Endodermal cell (in vitro differentiated cells): ENCODE results near the gene PHF20. TPM values are rescaled to one million over a fixed set of nuclear protein-coding genes. Genes with fewer than 3 reads are reported as not detected.

ENCODE experiments used
- DNase-seq: peaks from one replicate; pipeline ENCODE4 v3.0.0-alpha.2; 2017
- H3K27ac ChIP-seq: 2 replicates; pipeline ENCODE4 v1.5.1; 2013; ENCODE audit warnings: mild to moderate bottlenecking, low read depth, low read length, moderate library complexity
- H3K27me3 ChIP-seq: 2 replicates; pipeline ENCODE4 v1.6.1; 2013; ENCODE audit warnings: mild to moderate bottlenecking, low read length, moderate library complexity; ENCODE audit not compliant: insufficient read depth, control insufficient read depth, poor library complexity, severe bottlenecking
- H3K36me3 ChIP-seq: 2 replicates; pipeline ENCODE4 v1.7.0; 2013; ENCODE audit warnings: mild to moderate bottlenecking, low read length, moderate library complexity; ENCODE audit not compliant: control insufficient read depth, insufficient read depth
- H3K4me1 ChIP-seq: one replicate; pipeline ENCODE4 v1.7.0; 2013; ENCODE audit warnings: low read length; ENCODE audit not compliant: control insufficient read depth, insufficient read depth
- H3K4me3 ChIP-seq: 2 replicates; pipeline ENCODE4 v1.5.1; 2013; ENCODE audit warnings: mild to moderate bottlenecking, low read length, moderate library complexity
- H3K9ac ChIP-seq: 2 replicates; pipeline ENCODE4 v1.6.1; 2013; ENCODE audit warnings: mild to moderate bottlenecking, low read length, moderate library complexity; ENCODE audit not compliant: poor library complexity, severe bottlenecking; ENCODE audit errors: extremely low read depth
- H3K9me3 ChIP-seq: 2 replicates; pipeline ENCODE4 v1.6.1; 2013; ENCODE audit warnings: mild to moderate bottlenecking, low read length, moderate library complexity; ENCODE audit not compliant: control insufficient read depth
- H3K27ac Mint-ChIP-seq: 2 replicates; pipeline ENCODE4 v1.8.0; 2020; ENCODE audit warnings: mixed read lengths
- H3K27me3 Mint-ChIP-seq: 2 replicates; pipeline ENCODE4 v1.8.0; 2021; ENCODE audit warnings: mild to moderate bottlenecking, mixed read lengths; ENCODE audit not compliant: insufficient read depth
- H3K36me3 Mint-ChIP-seq: 2 replicates; pipeline ENCODE4 v1.8.0; 2020; ENCODE audit warnings: low read depth, mixed read lengths
- H3K4me1 Mint-ChIP-seq: 2 replicates; pipeline ENCODE4 v1.8.0; 2020; ENCODE audit warnings: mixed read lengths
- H3K4me3 Mint-ChIP-seq: 2 replicates; pipeline ENCODE4 v1.8.0; 2020; ENCODE audit warnings: mild to moderate bottlenecking, moderate library complexity, mixed read lengths
- H3K9me3 Mint-ChIP-seq: 2 replicates; pipeline ENCODE4 v1.8.0; 2020; ENCODE audit warnings: mild to moderate bottlenecking, mixed read lengths
- WGBS, 2 experiments: methylation state at CpG; one replicate each; pipeline versions ENCODE4 v1.1.5 to v1.1.7; 2013; ENCODE audit warnings: missing lambda C conversion rate in 2 of 2, mixed read lengths in 1 of 2; ENCODE audit not compliant: insufficient coverage in 1 of 2, insufficient read length in 1 of 2; 5-methylcytosine and 5-hydroxymethylcytosine counted together
- total RNA-seq, 2 donors: library from RNA; stranded (reverse); fragmentation: NEBNext Ultra II Directional in 1 of 2; extraction: Animal tissue kit (Norgen Biotek cat#: 25700) in 1 of 2; gene quantifications; 2 replicates in 1 of 2; 3 replicates in 1 of 2; pipeline ENCODE4 v1.2.1, GENCODE V29; 2021
- TF ChIP-seq, protein P1 (sequence below): fragments of 200-600 bp; sonication (generic); conservative IDR thresholded peaks from 2 replicates; pipeline ENCODE4 v1.5.0; 2021; ENCODE audit warnings: antibody characterized with exemption, mild to moderate bottlenecking

PHF20 gene
- total RNA-seq, 2 donors from 2014 or later = 68.1 to 78.8 TPM

- TF ChIP-seq, protein P1, sequence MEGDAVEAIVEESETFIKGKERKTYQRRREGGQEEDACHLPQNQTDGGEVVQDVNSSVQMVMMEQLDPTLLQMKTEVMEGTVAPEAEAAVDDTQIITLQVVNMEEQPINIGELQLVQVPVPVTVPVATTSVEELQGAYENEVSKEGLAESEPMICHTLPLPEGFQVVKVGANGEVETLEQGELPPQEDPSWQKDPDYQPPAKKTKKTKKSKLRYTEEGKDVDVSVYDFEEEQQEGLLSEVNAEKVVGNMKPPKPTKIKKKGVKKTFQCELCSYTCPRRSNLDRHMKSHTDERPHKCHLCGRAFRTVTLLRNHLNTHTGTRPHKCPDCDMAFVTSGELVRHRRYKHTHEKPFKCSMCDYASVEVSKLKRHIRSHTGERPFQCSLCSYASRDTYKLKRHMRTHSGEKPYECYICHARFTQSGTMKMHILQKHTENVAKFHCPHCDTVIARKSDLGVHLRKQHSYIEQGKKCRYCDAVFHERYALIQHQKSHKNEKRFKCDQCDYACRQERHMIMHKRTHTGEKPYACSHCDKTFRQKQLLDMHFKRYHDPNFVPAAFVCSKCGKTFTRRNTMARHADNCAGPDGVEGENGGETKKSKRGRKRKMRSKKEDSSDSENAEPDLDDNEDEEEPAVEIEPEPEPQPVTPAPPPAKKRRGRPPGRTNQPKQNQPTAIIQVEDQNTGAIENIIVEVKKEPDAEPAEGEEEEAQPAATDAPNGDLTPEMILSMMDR = no peak
- Mint-ChIP-seq H3K27ac (no peak overlapping the region), H3K36me3 (peaks cover 8% of the 10 kb centered on the region), H3K4me3 (no peak overlapping the region), H3K9me3 (no peaks in the 10 kb centered on the region), H3K27me3 (no peaks in the 10 kb centered on the region), H3K4me1 (peaks cover 9% of the 10 kb centered on the region)
- Histone ChIP-seq H3K4me3 (no peak overlapping the region), H3K9me3 (no peaks in the 10 kb centered on the region), H3K27ac (no peak overlapping the region), H3K9ac (no peak overlapping the region), H3K27me3 (no peaks in the 10 kb centered on the region), H3K4me1 (peaks cover 12% of the 10 kb centered on the region), H3K36me3 (peaks cover 32% of the 10 kb centered on the region)
- no peak for DNase-seq
- 100% methylated on average over 1 of the region's 1 CpG; no CpG with 5 or more reads in 1 of the 2 experiments for WGBS, 2 experiments
Observed at GRCh38 chr20:35885212-35885611, 113.4 kb downstream of the PHF20 start.

DNA sequence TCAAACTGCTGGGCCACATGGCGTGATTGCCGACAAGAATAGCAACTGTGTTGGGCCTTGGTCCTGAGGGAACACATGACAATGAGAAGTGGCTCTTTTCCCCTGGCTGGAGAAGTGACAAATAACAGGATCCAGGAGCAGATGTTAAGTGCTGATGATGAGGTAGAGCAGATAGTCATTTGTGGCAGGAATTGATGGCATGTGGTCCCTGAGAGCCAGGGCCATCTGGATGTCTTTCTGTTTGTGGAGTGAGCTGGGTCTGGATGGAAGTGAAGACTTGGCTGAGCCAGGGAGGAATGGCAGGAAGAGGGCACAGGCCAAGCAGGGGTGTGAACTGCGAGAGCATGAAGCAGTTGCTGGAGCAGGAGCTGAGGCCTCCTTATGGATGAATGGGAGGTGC is 114.7 kb downstream of the PHF20 start:
- no peaks in the 10 kb centered on the region for H3K27me3 ChIP-seq
- no peak overlapping the region for H3K27ac ChIP-seq
- Mint-ChIP-seq H3K9me3 (no peaks in the 10 kb centered on the region), H3K27me3 (no peaks in the 10 kb centered on the region), H3K27ac (no peak overlapping the region), H3K4me3 (no peak overlapping the region), H3K4me1 (peaks cover 9% of the 10 kb centered on the region), H3K36me3 (peaks cover 10% of the 10 kb centered on the region)
- WGBS, 2 experiments = 97 to 100% methylated on average over 2 to 3 of the region's 3 CpGs
- peaks cover 12% of the 10 kb centered on the region for H3K4me1 ChIP-seq
- no peak overlapping the region for H3K9ac ChIP-seq
- TF ChIP-seq, protein P1 = no peak
- DNase-seq = no peak
- H3K36me3 ChIP-seq = peaks cover 37% of the 10 kb centered on the region
- no peaks in the 10 kb centered on the region for H3K9me3 ChIP-seq
- H3K4me3 ChIP-seq = no peak overlapping the region

DNA sequence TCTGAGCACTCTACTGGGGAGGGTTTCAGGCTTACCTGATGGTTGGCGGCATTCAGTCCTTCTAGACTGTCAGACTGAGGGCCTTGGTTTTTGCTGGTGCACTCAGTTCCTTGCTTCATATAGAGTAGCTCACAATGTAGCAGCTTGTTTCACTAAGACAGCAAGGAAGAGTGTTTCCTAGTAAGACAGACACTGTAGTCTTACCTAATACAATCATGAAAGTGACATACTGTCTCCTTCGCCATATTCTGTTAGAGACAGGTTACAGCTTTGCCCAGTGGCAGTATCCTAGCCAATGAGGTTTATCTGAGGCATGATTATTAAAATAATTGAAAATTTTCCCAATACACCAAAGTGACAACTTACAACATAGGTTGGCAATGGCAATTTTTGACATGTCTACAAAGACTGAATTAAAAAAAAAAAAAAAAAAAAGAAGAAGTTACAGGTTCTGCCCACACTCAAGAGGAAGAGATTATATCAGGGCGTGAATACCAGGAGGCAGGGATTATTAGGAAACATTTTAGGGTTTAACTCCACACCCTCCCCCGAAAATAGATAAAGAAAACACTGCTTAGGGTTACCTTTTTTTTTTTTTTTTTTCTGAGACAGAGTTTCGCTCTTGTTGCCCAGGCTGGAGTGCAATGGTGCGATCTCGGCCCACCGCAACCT is 115.7 kb downstream of the PHF20 start:
- Histone ChIP-seq H3K4me1 (peaks cover 12% of the 10 kb centered on the region), H3K9me3 (no peaks in the 10 kb centered on the region), H3K4me3 (no peak overlapping the region), H3K27ac (no peak overlapping the region), H3K36me3 (peaks cover 32% of the 10 kb centered on the region), H3K9ac (no peak overlapping the region), H3K27me3 (no peaks in the 10 kb centered on the region)
- Mint-ChIP-seq H3K27me3 (no peaks in the 10 kb centered on the region), H3K4me1 (peaks cover 9% of the 10 kb centered on the region), H3K9me3 (no peaks in the 10 kb centered on the region), H3K36me3 (peaks cover 9% of the 10 kb centered on the region), H3K27ac (no peak overlapping the region), H3K4me3 (no peak overlapping the region)
- 97 to 98% methylated on average over 5 to 8 of the region's 8 CpGs for WGBS, 2 experiments
- no peak for DNase-seq
- TF ChIP-seq, protein P1 = no peak
